GM12878 (cell line): ENCODE data around the gene SRPK2. TPM values are rescaled to one million over a fixed set of nuclear protein-coding genes. Genes with fewer than 3 reads are reported as not detected.

Experiments used
- BCL11A ChIP-seq: IDR thresholded peaks from 2 replicates; pipeline ENCODE4 v1.6.1; 2011; ENCODE audit warnings: low read depth, low read length
- CEBPZ ChIP-seq: fragments of 150-350 bp; IDR thresholded peaks from 2 replicates; pipeline ENCODE4 v1.6.1; 2016; ENCODE audit warnings: low read depth, low read length
- CREB1 ChIP-seq: IDR thresholded peaks from 2 replicates; pipeline ENCODE4 v1.6.1; 2012; ENCODE audit warnings: low read depth, mild to moderate bottlenecking, inconsistent platforms
- EGR1 ChIP-seq, 2 experiments: IDR thresholded peaks; 1 replicate in 1 of 2; 2 replicates in 1 of 2; pipeline ENCODE4 v1.6.1; 2011 to 2012; ENCODE audit warnings: low read depth in 2 of 2, low read length in 2 of 2, borderline replicate concordance in 1 of 2, mild to moderate bottlenecking in 1 of 2, moderate library complexity in 1 of 2
- GABPA ChIP-seq: IDR thresholded peaks from 2 replicates; pipeline ENCODE4 v1.6.1; 2014; ENCODE audit warnings: antibody characterized with exemption, low read depth, mild to moderate bottlenecking, inconsistent platforms
- IKZF2 ChIP-seq, 2 experiments: fragments of 450-650 bp; IDR thresholded peaks; 2 replicates each; pipeline ENCODE4 v1.6.1; 2017; ENCODE audit warnings: mild to moderate bottlenecking in 2 of 2, moderate library complexity in 2 of 2
- KAT2A ChIP-seq: conservative IDR thresholded peaks from 2 replicates; pipeline ENCODE4 v1.6.1; 2011; ENCODE audit warnings: low read depth, low read length; ENCODE audit not compliant: control insufficient read depth
- NBN ChIP-seq: fragments of 450-650 bp; IDR thresholded peaks from 2 replicates; pipeline ENCODE4 v1.6.1; 2016
- RELA ChIP-seq: fragments of 450-650 bp; IDR thresholded peaks from 2 replicates; pipeline ENCODE4 v1.8.0; 2014; ENCODE audit warnings: borderline replicate concordance; ENCODE audit not compliant: partially characterized antibody
- RFX5 ChIP-seq: IDR thresholded peaks from 2 replicates; pipeline ENCODE4 v1.6.1; 2011; ENCODE audit warnings: low read depth, low read length, improper control_type of control experiment
- polyA plus RNA-seq, 11 experiments: library from polyadenylated mRNA; depleted of rRNA in 4 of 11; unstranded in 6 of 11; stranded (reverse) in 5 of 11; fragments of >200 nt; fragmentation: Nextera tagmentation in 4 of 11; fragmentation: Illumina TruSeq in 1 of 11; extraction: Ambion mirVana in 4 of 11; extraction: Trizol in 1 of 11; gene quantifications; 1 replicate in 1 of 11; 2 replicates in 10 of 11; pipeline versions ENCODE4 v1.2.1 to v1.2.3, GENCODE V29; 2011 to 2016; ENCODE audit warnings: inconsistent platforms in 2 of 11, missing spikeins in 2 of 11, low read depth in 1 of 11
- total RNA-seq, 4 experiments: library from RNA; depleted of rRNA in 3 of 4; stranded (reverse); fragments of >200 nt in 3 of 4; fragmentation: Illumina TruSeq in 1 of 4; extraction: Trizol in 1 of 4; gene quantifications; 2 replicates each; pipeline versions ENCODE4 v1.2.1 to v1.2.3, GENCODE V29; 2013 to 2021
- TF ChIP-seq, protein P1 (sequence below): fragments of 450-650 bp; IDR thresholded peaks from 2 replicates; pipeline ENCODE4 v1.6.1; 2017; ENCODE audit warnings: low read depth, mild to moderate bottlenecking, moderate library complexity
- TF ChIP-seq, protein P2 (sequence below): IDR thresholded peaks from 2 replicates; pipeline ENCODE4 v1.6.1; 2011; ENCODE audit warnings: borderline replicate concordance, low read depth, mild to moderate bottlenecking, moderate library complexity, low read length; ENCODE audit not compliant: insufficient read depth, poor library complexity, severe bottlenecking

Gene SRPK2
- total and polyA plus RNA-seq, 10 of the 15 experiments (the other 5 are each of a cell fraction or from before 2014, with no cell fraction given), result 13.2 to 32.8 (median 24.5) TPM

- TF ChIP-seq, protein P1, sequence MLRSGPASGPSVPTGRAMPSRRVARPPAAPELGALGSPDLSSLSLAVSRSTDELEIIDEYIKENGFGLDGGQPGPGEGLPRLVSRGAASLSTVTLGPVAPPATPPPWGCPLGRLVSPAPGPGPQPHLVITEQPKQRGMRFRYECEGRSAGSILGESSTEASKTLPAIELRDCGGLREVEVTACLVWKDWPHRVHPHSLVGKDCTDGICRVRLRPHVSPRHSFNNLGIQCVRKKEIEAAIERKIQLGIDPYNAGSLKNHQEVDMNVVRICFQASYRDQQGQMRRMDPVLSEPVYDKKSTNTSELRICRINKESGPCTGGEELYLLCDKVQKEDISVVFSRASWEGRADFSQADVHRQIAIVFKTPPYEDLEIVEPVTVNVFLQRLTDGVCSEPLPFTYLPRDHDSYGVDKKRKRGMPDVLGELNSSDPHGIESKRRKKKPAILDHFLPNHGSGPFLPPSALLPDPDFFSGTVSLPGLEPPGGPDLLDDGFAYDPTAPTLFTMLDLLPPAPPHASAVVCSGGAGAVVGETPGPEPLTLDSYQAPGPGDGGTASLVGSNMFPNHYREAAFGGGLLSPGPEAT, result peak; percentile 46; the same call in 1 of the 2 replicates
- 0 out of 2 replicates have a peak, but pooled peaks have one; percentile 24 for TF ChIP-seq NBN
- no peak for TF ChIP-seq EGR1 (IDR thresholded peaks at IDR 0.05; ENCODE audit: borderline replicate concordance in 1 of 2, low read depth in 2 of 2, low read length in 2 of 2)
- peak; percentile 22 to 28; a peak in 1 of 4 replicates for TF ChIP-seq IKZF2 (IDR thresholded peaks at IDR 0.05)
- no peak for TF ChIP-seq CEBPZ
- no peak for TF ChIP-seq CREB1
- no peak for TF ChIP-seq KAT2A
- no peak for TF ChIP-seq RELA
- TF ChIP-seq BCL11A, result no peak
- TF ChIP-seq, protein P2, sequence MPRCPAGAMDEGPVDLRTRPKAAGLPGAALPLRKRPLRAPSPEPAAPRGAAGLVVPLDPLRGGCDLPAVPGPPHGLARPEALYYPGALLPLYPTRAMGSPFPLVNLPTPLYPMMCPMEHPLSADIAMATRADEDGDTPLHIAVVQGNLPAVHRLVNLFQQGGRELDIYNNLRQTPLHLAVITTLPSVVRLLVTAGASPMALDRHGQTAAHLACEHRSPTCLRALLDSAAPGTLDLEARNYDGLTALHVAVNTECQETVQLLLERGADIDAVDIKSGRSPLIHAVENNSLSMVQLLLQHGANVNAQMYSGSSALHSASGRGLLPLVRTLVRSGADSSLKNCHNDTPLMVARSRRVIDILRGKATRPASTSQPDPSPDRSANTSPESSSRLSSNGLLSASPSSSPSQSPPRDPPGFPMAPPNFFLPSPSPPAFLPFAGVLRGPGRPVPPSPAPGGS, result no peak
- TF ChIP-seq RFX5, result 0 out of 2 replicates have a peak, but pooled peaks have one; percentile 44
- TF ChIP-seq GABPA, result no peak
These were observed 90.7 kb downstream of the SRPK2 start (continued) for GRCh38 chr7:105297985-105298384.
